Loucy (cell line): ENCODE data around the gene GDF2.

Experiments used
- H2AFZ ChIP-seq: fragments of 200-600 bp; sonication (generic); 2 replicates; pipeline ENCODE4 v1.6.0; 2016; ENCODE audit warnings: antibody characterized with exemption, mild to moderate bottlenecking, low read length, moderate library complexity
- H3F3A ChIP-seq: fragments of 200-600 bp; 2 replicates; pipeline ENCODE4 v1.6.0; 2016; ENCODE audit warnings: antibody characterized with exemption, low read depth, mild to moderate bottlenecking
- H3K27me3 ChIP-seq: fragments of 200-600 bp; sonication (generic); 2 replicates; pipeline ENCODE4 v1.6.1; 2014; ENCODE audit warnings: low read length, mild to moderate bottlenecking; ENCODE audit not compliant: insufficient read depth, poor library complexity, severe bottlenecking
- H3K36me3 ChIP-seq: fragments of 200-600 bp; sonication (generic); 2 replicates; pipeline ENCODE4 v1.6.1; 2016; ENCODE audit warnings: low read length; ENCODE audit not compliant: insufficient read depth
- H3K4me1 ChIP-seq: fragments of 200-600 bp; sonication (generic); 2 replicates; pipeline ENCODE4 v1.5.1; 2014; ENCODE audit warnings: low read length, mild to moderate bottlenecking; ENCODE audit not compliant: insufficient read depth, poor library complexity, severe bottlenecking
- H3K4me2 ChIP-seq: fragments of 200-600 bp; sonication (generic); 2 replicates; pipeline ENCODE4 v1.6.0; 2014; ENCODE audit warnings: antibody characterized with exemption, low read length, low read depth, mild to moderate bottlenecking; ENCODE audit not compliant: poor library complexity, severe bottlenecking
- H3K4me3 ChIP-seq: fragments of 200-600 bp; sonication (generic); 2 replicates; pipeline ENCODE4 v1.5.1; 2014; ENCODE audit warnings: low read length, mild to moderate bottlenecking, mixed read lengths; ENCODE audit not compliant: poor library complexity, severe bottlenecking
- H3K79me2 ChIP-seq: fragments of 200-600 bp; sonication (generic); 2 replicates; pipeline ENCODE4 v1.6.1; 2014; ENCODE audit warnings: low read length; ENCODE audit not compliant: insufficient read depth
- H3K9ac ChIP-seq: fragments of 200-600 bp; sonication (generic); 2 replicates; pipeline ENCODE4 v1.6.0; 2014; ENCODE audit warnings: mild to moderate bottlenecking, low read depth, low read length, moderate library complexity; ENCODE audit not compliant: poor library complexity, severe bottlenecking
- H3K9me2 ChIP-seq: fragments of 200-600 bp; sonication (generic); replicated peaks from 2 replicates; pipeline ENCODE4 v1.6.1; 2016; ENCODE audit warnings: low read depth, low read length, mixed read lengths
- H3K9me3 ChIP-seq: fragments of 200-600 bp; sonication (generic); 2 replicates; pipeline ENCODE4 v1.6.1; 2014; ENCODE audit warnings: mild to moderate bottlenecking, antibody characterized with exemption, low read length, low read depth; ENCODE audit not compliant: insufficient read depth
- H4K20me1 ChIP-seq: fragments of 200-600 bp; sonication (generic); 2 replicates; pipeline ENCODE4 v1.6.0; 2014; ENCODE audit warnings: antibody characterized with exemption, low read length, mild to moderate bottlenecking; ENCODE audit not compliant: insufficient read depth, poor library complexity, severe bottlenecking
- CTCF ChIP-seq: fragments of 200-600 bp; sonication (generic); conservative IDR thresholded peaks from 2 replicates; pipeline ENCODE4 v1.5.1; 2014; ENCODE audit warnings: mild to moderate bottlenecking, antibody characterized with exemption, low read length
- EZH2phosphoT487 ChIP-seq: fragments of 200-600 bp; IDR thresholded peaks from 2 replicates; pipeline ENCODE4 v1.6.1; 2018; ENCODE audit warnings: antibody characterized with exemption, mild to moderate bottlenecking, moderate library complexity, borderline replicate concordance

Gene GDF2

DNA sequence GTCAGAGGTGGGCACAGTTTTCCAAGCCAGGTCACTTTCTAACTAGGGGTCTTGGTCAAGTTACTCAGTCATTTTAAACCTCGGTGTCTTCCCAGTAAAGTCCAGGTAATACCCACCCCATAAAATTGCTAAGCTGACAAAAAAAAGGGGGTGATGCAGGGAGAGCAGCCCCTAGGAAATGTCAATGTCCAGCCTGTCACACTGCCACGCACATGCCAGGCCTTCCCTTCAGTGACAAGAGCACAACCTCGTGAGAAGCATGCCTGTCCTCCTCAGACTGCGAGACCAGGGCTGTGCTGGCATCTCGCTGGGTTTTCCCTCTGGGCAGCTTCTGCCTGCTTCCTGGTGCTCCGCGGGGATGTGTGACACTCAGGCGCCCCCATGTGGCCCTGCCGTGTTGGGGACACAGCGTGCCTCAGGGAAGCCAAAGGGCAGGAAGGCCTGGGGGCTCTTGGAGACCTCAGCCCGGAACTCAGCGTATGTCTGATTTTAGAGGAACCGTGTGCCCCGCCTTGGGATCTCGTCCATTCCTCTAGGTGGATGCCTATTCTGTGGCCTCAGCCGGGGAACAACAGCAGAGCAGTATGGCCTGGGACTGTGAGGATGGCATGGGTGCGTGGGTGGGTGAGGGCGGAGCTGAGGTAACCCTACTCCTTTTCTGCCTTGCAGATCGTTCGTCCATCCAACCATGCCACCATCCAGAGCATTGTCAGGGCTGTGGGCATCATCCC lies 10.2 kb upstream of the GDF2 start:
- Histone ChIP-seq H2AFZ (peak overlapping the region; percentile 28; the same call in 1 of the 2 replicates), H3K79me2 (peaks cover 25% of the 10 kb centered on the region), H3K36me3 (no peaks in the 10 kb centered on the region), H3F3A (peaks cover 11% of the 10 kb centered on the region), H3K9me3 (no peaks in the 10 kb centered on the region), H3K4me1 (peaks cover 55% of the 10 kb centered on the region), H3K9me2 (no peaks in the 10 kb centered on the region), H4K20me1 (no peaks in the 10 kb centered on the region), H3K9ac (peak overlapping the region; percentile 83), H3K4me2 (peak overlapping the region; percentile 90), H3K27me3 (no peaks in the 10 kb centered on the region), H3K4me3 (peak overlapping the region; percentile 67)
- TF ChIP-seq EZH2phosphoT487 = no peak
- peak; percentile 99 for TF ChIP-seq CTCF

GRCh38 chr10:47312663-47312995 lies 9.6 kb upstream of the GDF2 start:
- no peaks in the 10 kb centered on the region for H3K27me3 ChIP-seq
- H3K4me1 ChIP-seq = peaks cover 50% of the 10 kb centered on the region
- peak overlapping the region; percentile 83 for H3K9ac ChIP-seq
- TF ChIP-seq EZH2phosphoT487 = no peak
- no peak for TF ChIP-seq CTCF
- H4K20me1 ChIP-seq = no peaks in the 10 kb centered on the region
- no peaks in the 10 kb centered on the region for H3K9me2 ChIP-seq
- no peaks in the 10 kb centered on the region for H3K36me3 ChIP-seq
- peaks cover 25% of the 10 kb centered on the region for H3K79me2 ChIP-seq
- H2AFZ ChIP-seq = no peak overlapping the region; the same call in 1 of the 2 replicates
- peak overlapping the region; percentile 90 for H3K4me2 ChIP-seq
- no peak overlapping the region for H3K4me3 ChIP-seq
- H3F3A ChIP-seq = peaks cover 7% of the 10 kb centered on the region; the same call in 1 of the 2 replicates
- no peaks in the 10 kb centered on the region for H3K9me3 ChIP-seq

DNA sequence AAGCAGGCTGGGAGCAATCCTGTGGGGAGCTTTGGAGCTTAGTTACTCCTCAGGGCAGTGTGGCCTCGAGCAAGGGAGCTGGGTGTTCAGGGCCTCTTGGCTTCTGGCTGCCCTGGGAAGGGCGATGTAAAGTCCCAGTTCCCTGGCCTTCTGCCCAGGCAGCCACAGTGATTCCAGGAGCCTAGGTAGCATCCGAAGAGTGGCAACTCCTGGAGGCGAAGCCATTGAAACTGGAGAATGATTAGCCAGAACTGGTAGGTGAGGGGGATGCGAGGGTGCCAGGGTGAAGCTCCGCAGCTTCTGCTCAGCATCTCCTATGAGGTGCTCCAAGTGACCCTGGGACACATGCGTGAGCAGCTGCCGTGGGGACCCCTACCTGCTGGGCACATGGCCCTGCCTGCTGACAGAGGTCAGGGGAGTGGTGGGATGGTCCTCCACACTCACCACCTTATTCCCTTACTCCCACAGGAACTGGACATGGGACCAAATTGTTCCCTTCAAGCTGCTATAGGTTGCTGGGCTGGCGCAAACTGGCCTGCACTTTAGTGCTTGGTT lies 7.8 kb upstream of the GDF2 start:
- Histone ChIP-seq H2AFZ (peak overlapping the region; percentile 58; the same call in 1 of the 2 replicates), H3K9ac (peak overlapping the region; percentile 14), H3K4me3 (no peak overlapping the region), H3K4me1 (peaks cover 31% of the 10 kb centered on the region), H4K20me1 (no peaks in the 10 kb centered on the region), H3K9me3 (no peaks in the 10 kb centered on the region), H3K27me3 (no peaks in the 10 kb centered on the region), H3K4me2 (no peak overlapping the region), H3K79me2 (peaks cover 14% of the 10 kb centered on the region), H3K9me2 (no peaks in the 10 kb centered on the region), H3F3A (peaks cover 7% of the 10 kb centered on the region; the same call in 1 of the 2 replicates), H3K36me3 (no peaks in the 10 kb centered on the region)
- no peak for TF ChIP-seq CTCF
- TF ChIP-seq EZH2phosphoT487 = no peak
